ENCODE results near the gene LRRC56. TPM values are rescaled to one million over a fixed set of nuclear protein-coding genes. Genes with fewer than 3 reads are reported as not detected.
A peak's percentile ranks its signal among the peaks of the same experiment; 100 is the strongest.

LRRC56 gene
- total and polyA plus RNA-seq, 2 donors (not counting 1 experiment from before 2014, with no cell fraction given): 11.8 to 15.8 TPM

- H3K9ac ChIP-seq (ENCODE audit: low read length): no peak overlapping the region
- DNase-seq: no peak
Observed at GRCh38 chr11:601573-602245, 64.4 kb downstream of the LRRC56 start.

GRCh38 chr11:603154-603553, 65.8 kb downstream of the LRRC56 start:
- H3K4me2 ChIP-seq (replicated peaks; ENCODE audit: low read depth, low read length, poor library complexity, severe bottlenecking): no peak overlapping the region
- H3K27ac Mint-ChIP-seq: no peak overlapping the region
- no peaks in the 10 kb centered on the region for H3K9me3 ChIP-seq (ENCODE audit: control extremely low read depth in 1 of 3, control insufficient read depth in 2 of 3, insufficient read depth in 1 of 3, low read length in 2 of 3)
- 98% methylated on average over 10 of the region's 13 CpGs for WGBS (ENCODE audit: insufficient coverage)
- ChIA-PET CTCF (no interaction called here), POLR2A (interaction anchor here (1.2 kb wide), 1 partner anchor 9 kb away, joined by 3 read pairs; no protein-coding TSS in a partner anchor)
- no peak overlapping the region for H2AFZ ChIP-seq (ENCODE audit: insufficient read depth, low read depth, low read length, poor library complexity, severe bottlenecking)
- DNase-seq (no peak), ATAC-seq (ENCODE audit: low read depth) (no peak)
- H3K4me3 Mint-ChIP-seq: no peak overlapping the region
- no peaks in the 10 kb centered on the region for H3K27me3 ChIP-seq (replicated peaks in 1 of 4; ENCODE audit: control extremely low read depth in 1 of 4, control insufficient read depth in 3 of 4, insufficient read depth in 4 of 4, low read length in 3 of 4)
- peaks cover 26% of the 10 kb centered on the region for H4K20me1 ChIP-seq (ENCODE audit: control insufficient read depth, insufficient read depth, low read length, poor library complexity, severe bottlenecking)
- no peak for TF ChIP-seq EZH2 (IDR thresholded peaks at IDR 0.05; ENCODE audit: borderline replicate concordance, insufficient read depth, low read depth, low read length, poor library complexity, severe bottlenecking)
- no peak overlapping the region for H3K4me3 ChIP-seq (ENCODE audit: control extremely low read depth in 1 of 5, extremely low read depth in 1 of 5, insufficient read depth in 1 of 5, low read depth in 2 of 5, low read length in 4 of 5)
- H3K9me3 Mint-ChIP-seq (ENCODE audit: insufficient read depth): no peaks in the 10 kb centered on the region
- H3K4me1 ChIP-seq (ENCODE audit: control insufficient read depth in 2 of 2, insufficient read depth in 2 of 2, low read length in 2 of 2): no peaks in the 10 kb centered on the region
- H3K79me2 ChIP-seq (ENCODE audit: control insufficient read depth, insufficient read depth, low read length): peaks cover 18% of the 10 kb centered on the region
- no peaks in the 10 kb centered on the region for H3K27me3 Mint-ChIP-seq
- H3K27ac ChIP-seq (ENCODE audit: low read length in 2 of 2): no peak overlapping the region
- H3K9ac ChIP-seq (ENCODE audit: low read length): no peak overlapping the region
- intact Hi-C loops (cut with micrococcal nuclease): no loop called here
- H3K4me1 Mint-ChIP-seq: no peaks in the 10 kb centered on the region
- H3K36me3 ChIP-seq (replicated peaks in 1 of 2; ENCODE audit: control extremely low read depth in 1 of 2, control insufficient read depth in 1 of 2, extremely low read depth in 1 of 2, insufficient read depth in 2 of 2, low read length in 1 of 2): peaks cover 0 to 71% of the 10 kb centered on the region in 2 experiments

More at GRCh38 chr11:601573-602245, 64.4 kb downstream of the LRRC56 start:
- Histone ChIP-seq H2AFZ (ENCODE audit: insufficient read depth, low read depth, low read length, poor library complexity, severe bottlenecking) (no peak overlapping the region), H3K36me3 (replicated peaks in 1 of 2; ENCODE audit: control extremely low read depth in 1 of 2, control insufficient read depth in 1 of 2, extremely low read depth in 1 of 2, insufficient read depth in 2 of 2, low read length in 1 of 2) (peaks cover 0 to 70% of the 10 kb centered on the region in 2 experiments), H4K20me1 (ENCODE audit: control insufficient read depth, insufficient read depth, low read length, poor library complexity, severe bottlenecking) (peaks cover 31% of the 10 kb centered on the region), H3K27ac (ENCODE audit: low read length in 2 of 2) (no peak overlapping the region), H3K4me1 (ENCODE audit: control insufficient read depth in 2 of 2, insufficient read depth in 2 of 2, low read length in 2 of 2) (no peaks in the 10 kb centered on the region), H3K27me3 (replicated peaks in 1 of 4; ENCODE audit: control extremely low read depth in 1 of 4, control insufficient read depth in 3 of 4, insufficient read depth in 4 of 4, low read length in 3 of 4) (no peaks in the 10 kb centered on the region), H3K4me3 (ENCODE audit: control extremely low read depth in 1 of 5, extremely low read depth in 1 of 5, insufficient read depth in 1 of 5, low read depth in 2 of 5, low read length in 4 of 5) (no peak overlapping the region), H3K9me3 (ENCODE audit: control extremely low read depth in 1 of 3, control insufficient read depth in 2 of 3, insufficient read depth in 1 of 3, low read length in 2 of 3) (no peaks in the 10 kb centered on the region), H3K79me2 (ENCODE audit: control insufficient read depth, insufficient read depth, low read length) (peaks cover 27% of the 10 kb centered on the region), H3K4me2 (replicated peaks; ENCODE audit: low read depth, low read length, poor library complexity, severe bottlenecking) (no peak overlapping the region)
- Mint-ChIP-seq H3K9me3 (ENCODE audit: insufficient read depth) (no peaks in the 10 kb centered on the region), H3K27me3 (no peaks in the 10 kb centered on the region), H3K27ac (no peak overlapping the region), H3K4me3 (no peak overlapping the region), H3K4me1 (no peaks in the 10 kb centered on the region)
- CTCF ChIA-PET: no interaction called here
- POLR2A ChIA-PET: interaction anchor here (0.7 kb wide), 1 partner anchor 110 kb away, joined by 4 read pairs; no protein-coding TSS in a partner anchor
- whole genome bisulfite sequencing (ENCODE audit: insufficient coverage): 94% methylated on average over 17 of the region's 23 CpGs
- no peak for TF ChIP-seq EZH2 (IDR thresholded peaks at IDR 0.05; ENCODE audit: borderline replicate concordance, insufficient read depth, low read depth, low read length, poor library complexity, severe bottlenecking)
- no peak for ATAC-seq (ENCODE audit: low read depth)
- intact Hi-C loops (cut with micrococcal nuclease): no loop called here

Small RNAs within 50 kb of the gene (small RNA-seq; reads per million reads assigned to genes)
- 6.3 reads per million, percentile 75 among the genes with 10 or more reads in this experiment for gene MIR210 (ENCODE audit: insufficient read length, low read depth, low replicate concordance)

Other genes starting within 250 kb of the LRRC56 start
- 159 and 169 TPM in 2 replicates for gene PGGHG, start 248.4 kb upstream of the LRRC56 start, total RNA-seq
- gene PGGHG, start 248.4 kb upstream of the LRRC56 start, polyA plus RNA-seq: 152 and 264 TPM in 2 replicates
- gene IFITM5, start 238.0 kb upstream of the LRRC56 start, total RNA-seq: not detected in 2 replicates
- not detected in 2 replicates for gene IFITM5, start 238.0 kb upstream of the LRRC56 start, polyA plus RNA-seq
- 72.1 and 76.1 TPM in 2 replicates for gene IFITM2, start 229.7 kb upstream of the LRRC56 start, total RNA-seq
- gene IFITM2, start 229.7 kb upstream of the LRRC56 start, polyA plus RNA-seq: 207 and 451 TPM in 2 replicates
- 19.5 and 19.7 TPM in 2 replicates for gene IFITM1, start 223.5 kb upstream of the LRRC56 start, total RNA-seq
- gene IFITM1, start 223.5 kb upstream of the LRRC56 start, polyA plus RNA-seq: 70.6 and 83.7 TPM in 2 replicates
- 9.8 and 16.5 TPM in 2 replicates for gene IFITM3, start 216.7 kb upstream of the LRRC56 start, total RNA-seq
- 1.6 and 5.2 TPM in 2 replicates for gene IFITM3, start 216.7 kb upstream of the LRRC56 start, polyA plus RNA-seq
- not detected in 2 replicates for gene B4GALNT4, start 168.0 kb upstream of the LRRC56 start, total RNA-seq
- gene B4GALNT4, start 168.0 kb upstream of the LRRC56 start, polyA plus RNA-seq: 0.07 TPM in 1 of 2 replicates, not detected in the other
- gene PKP3, start 143.3 kb upstream of the LRRC56 start, total RNA-seq: 0.39 TPM in 1 of 2 replicates, not detected in the other
- 0.16 and 0.78 TPM in 2 replicates for gene PKP3, start 143.3 kb upstream of the LRRC56 start, polyA plus RNA-seq
- 66.6 and 73.8 TPM in 2 replicates for gene SIGIRR, start 122.5 kb upstream of the LRRC56 start, total RNA-seq
- gene SIGIRR, start 122.5 kb upstream of the LRRC56 start, polyA plus RNA-seq: 92.1 and 145 TPM in 2 replicates
- 62.0 and 63.9 TPM in 2 replicates for gene ANO9, start 95.5 kb upstream of the LRRC56 start, total RNA-seq
- gene ANO9, start 95.5 kb upstream of the LRRC56 start, polyA plus RNA-seq: 94.1 and 107 TPM in 2 replicates
- 29.0 and 35.5 TPM in 2 replicates for gene PTDSS2, start 87.2 kb upstream of the LRRC56 start, total RNA-seq
- gene PTDSS2, start 87.2 kb upstream of the LRRC56 start, polyA plus RNA-seq: 15.4 and 22.1 TPM in 2 replicates
- 76.2 and 81.0 TPM in 2 replicates for gene RNH1, start 30.3 kb upstream of the LRRC56 start, total RNA-seq
- gene RNH1, start 30.3 kb upstream of the LRRC56 start, polyA plus RNA-seq: 156 and 159 TPM in 2 replicates
- 63.5 and 66.2 TPM in 2 replicates for gene HRAS, start 2.0 kb upstream of the LRRC56 start, total RNA-seq
- gene HRAS, start 2.0 kb upstream of the LRRC56 start, polyA plus RNA-seq: 86.0 and 110 TPM in 2 replicates
- 19.7 and 21.4 TPM in 2 replicates for gene LMNTD2, start 23.2 kb downstream of the LRRC56 start, total RNA-seq
- gene LMNTD2, start 23.2 kb downstream of the LRRC56 start, polyA plus RNA-seq: 29.6 and 34.9 TPM in 2 replicates
- gene RASSF7, start 23.4 kb downstream of the LRRC56 start, total RNA-seq: 24.7 and 29.8 TPM in 2 replicates
- gene RASSF7, start 23.4 kb downstream of the LRRC56 start, polyA plus RNA-seq: 59.0 and 89.3 TPM in 2 replicates
- gene PHRF1, start 38.9 kb downstream of the LRRC56 start, total RNA-seq: 57.9 and 63.5 TPM in 2 replicates
- gene PHRF1, start 38.9 kb downstream of the LRRC56 start, polyA plus RNA-seq: 21.2 and 22.3 TPM in 2 replicates
- 136 and 147 TPM in 2 replicates for gene IRF7, start 78.4 kb downstream of the LRRC56 start, total RNA-seq
- 170 and 184 TPM in 2 replicates for gene IRF7, start 78.4 kb downstream of the LRRC56 start, polyA plus RNA-seq
- gene CDHR5, start 87.4 kb downstream of the LRRC56 start, total RNA-seq: not detected in 2 replicates
- 0.04 and 0.09 TPM in 2 replicates for gene CDHR5, start 87.4 kb downstream of the LRRC56 start, polyA plus RNA-seq
- not detected in 2 replicates for gene SCT, start 89.7 kb downstream of the LRRC56 start, total RNA-seq
- gene SCT, start 89.7 kb downstream of the LRRC56 start, polyA plus RNA-seq: not detected in 2 replicates
- 1.3 TPM in 1 of 2 replicates, not detected in the other for gene DRD4, start 99.7 kb downstream of the LRRC56 start, total RNA-seq
- gene DRD4, start 99.7 kb downstream of the LRRC56 start, polyA plus RNA-seq: 0.17 TPM in 1 of 2 replicates, not detected in the other
- gene DEAF1, start 157.7 kb downstream of the LRRC56 start, total RNA-seq: 53.6 and 58.6 TPM in 2 replicates
- 31.8 and 32.7 TPM in 2 replicates for gene DEAF1, start 157.7 kb downstream of the LRRC56 start, polyA plus RNA-seq
- gene TMEM80, start 158.3 kb downstream of the LRRC56 start, total RNA-seq: 77.8 and 84.1 TPM in 2 replicates
- 56.9 and 72.5 TPM in 2 replicates for gene TMEM80, start 158.3 kb downstream of the LRRC56 start, polyA plus RNA-seq
- gene EPS8L2, start 168.7 kb downstream of the LRRC56 start, total RNA-seq: 12.7 and 13.9 TPM in 2 replicates
- gene EPS8L2, start 168.7 kb downstream of the LRRC56 start, polyA plus RNA-seq: 11.9 and 22.7 TPM in 2 replicates
- gene TALDO1, start 209.9 kb downstream of the LRRC56 start, total RNA-seq: 105 and 116 TPM in 2 replicates
- gene TALDO1, start 209.9 kb downstream of the LRRC56 start, polyA plus RNA-seq: 71.0 and 82.4 TPM in 2 replicates
- gene GATD1, start 240.0 kb downstream of the LRRC56 start, total RNA-seq: 70.0 and 80.0 TPM in 2 replicates
- gene GATD1, start 240.0 kb downstream of the LRRC56 start, polyA plus RNA-seq: 37.4 and 62.4 TPM in 2 replicates

All from B cell (primary cell).